ENCODE results near the gene NEMF. TPM values are rescaled to one million over a fixed set of nuclear protein-coding genes. Genes with fewer than 3 reads are reported as not detected.
"Not testable (repeated sequence)": the region's sequence is repeated elsewhere in the genome, so short reads cannot be mapped to it uniquely, and the experiment has no call there.

NEMF gene
- total and polyA plus RNA-seq, 3 donors from 2014 or later, result 13.8 to 98.7 (median 81.3) TPM

GRCh38 chr14:49849213-49849847 lies 3.3 kb downstream of the NEMF start:
- 52 to 72% methylated on average over 1 of the region's 1 CpG for WGBS, 2 donors

GRCh38 chr14:49828640-49829039 lies 23.9 kb downstream of the NEMF start:
- H3K27ac ChIP-seq, result no peak overlapping the region
- H3K27me3 ChIP-seq, result no peaks in the 10 kb centered on the region
- DNase-seq, result no peak
- H3K36me3 ChIP-seq (ENCODE audit: low read depth, missing control alignments), result no peaks in the 10 kb centered on the region
- TF ChIP-seq POLR2A (IDR thresholded peaks at IDR 0.05) (no peak), CTCF (IDR thresholded peaks at IDR 0.05) (no peak)
- intact Hi-C loops (cut with DNase I; ENCODE audit: low total_unique reads), result no loop called here
- no peak overlapping the region for H3K4me3 ChIP-seq
- no peaks in the 10 kb centered on the region for H3K4me1 ChIP-seq
- H3K9me3 ChIP-seq, result no peaks in the 10 kb centered on the region
- 89 to 93% methylated on average over 2 of the region's 2 CpGs for whole genome bisulfite sequencing, 2 donors

More at GRCh38 chr14:49849213-49849847, 3.3 kb downstream of the NEMF start:
- H3K4me3 ChIP-seq, result no peak overlapping the region
- H3K27ac ChIP-seq, result no peak overlapping the region
- H3K9me3 ChIP-seq, result no peaks in the 10 kb centered on the region
- intact Hi-C loops (cut with DNase I; ENCODE audit: low total_unique reads), result no loop called here
- no peaks in the 10 kb centered on the region for H3K27me3 ChIP-seq
- H3K4me1 ChIP-seq, result peaks cover 3% of the 10 kb centered on the region
- TF ChIP-seq POLR2A (IDR thresholded peaks at IDR 0.05) (no peak), CTCF (IDR thresholded peaks at IDR 0.05) (no peak)
- DNase-seq, result no peak
- H3K36me3 ChIP-seq (ENCODE audit: low read depth, missing control alignments), result no peaks in the 10 kb centered on the region

GRCh38 chr14:49820176-49820575 lies 32.4 kb downstream of the NEMF start:
- no peaks in the 10 kb centered on the region for H3K27me3 ChIP-seq
- H3K9me3 ChIP-seq, result no peaks in the 10 kb centered on the region
- no peak overlapping the region for H3K4me3 ChIP-seq
- no peaks in the 10 kb centered on the region for H3K36me3 ChIP-seq (ENCODE audit: low read depth, missing control alignments)
- DNase-seq, result no peak
- no peak overlapping the region for H3K27ac ChIP-seq
- TF ChIP-seq POLR2A (IDR thresholded peaks at IDR 0.05) (no peak), CTCF (IDR thresholded peaks at IDR 0.05) (no peak)
- intact Hi-C loops (cut with DNase I; ENCODE audit: low total_unique reads), result no loop called here
- 96 to 98% methylated on average over 12 of the region's 12 CpGs for WGBS, 2 donors
- no peaks in the 10 kb centered on the region for H3K4me1 ChIP-seq

GRCh38 chr14:49816844-49817243 lies 35.7 kb downstream of the NEMF start:
- Histone ChIP-seq H3K4me3 (no peak overlapping the region), H3K9me3 (no peaks in the 10 kb centered on the region), H3K27me3 (no peaks in the 10 kb centered on the region), H3K4me1 (no peaks in the 10 kb centered on the region), H3K27ac (no peak overlapping the region), H3K36me3 (ENCODE audit: low read depth, missing control alignments) (no peaks in the 10 kb centered on the region)
- intact Hi-C loops (cut with DNase I; ENCODE audit: low total_unique reads), result no loop called here
- no peak for TF ChIP-seq POLR2A (IDR thresholded peaks at IDR 0.05)
- no peak for TF ChIP-seq CTCF (IDR thresholded peaks at IDR 0.05)
- WGBS, 2 donors, result 95 to 98% methylated on average over 3 of the region's 3 CpGs
- DNase-seq, result no peak

GRCh38 chr14:49816118-49816517 lies 36.5 kb downstream of the NEMF start:
- H3K4me1 ChIP-seq; H3K36me3 ChIP-seq (ENCODE audit: low read depth, missing control alignments); intact Hi-C loops (cut with DNase I; ENCODE audit: low total_unique reads); H3K4me3 ChIP-seq; H3K27me3 ChIP-seq; H3K9me3 ChIP-seq; DNase-seq; H3K27ac ChIP-seq: not testable (repeated sequence)
- WGBS, 2 donors, result 88 to 98% methylated on average over 2 of the region's 2 CpGs

Data from testis (tissue), 3 donors.